Activated CD8-positive, alpha-beta memory T cell treated with anti-CD3 and anti-CD28 coated beads, Interleukin-2, amount 50 U/mL, for 1 hour (primary cell): Measurements from ENCODE around the gene SIL1.
"Not testable (repeated sequence)": the region's sequence is repeated elsewhere in the genome, so short reads cannot be mapped to it uniquely, and the experiment has no call there.

Source experiments
- DNase-seq: peaks from one replicate; pipeline ENCODE4 v3.0.0-alpha.2; 2020; ENCODE audit errors: extremely low read depth

The SIL1 gene

GRCh38 chr5:138921362-138921761, 276.8 kb downstream of the SIL1 start:
- not testable (repeated sequence) for DNase-seq

- no peak for DNase-seq
Observed at GRCh38 chr5:138920181-138920580, 278.0 kb downstream of the SIL1 start.

GRCh38 chr5:138918686-138919085, 279.5 kb downstream of the SIL1 start:
- DNase-seq, result no peak

- no peak for DNase-seq
Observed at GRCh38 chr5:138914338-138914737, 283.8 kb downstream of the SIL1 start.

- DNase-seq, result no peak
Observed at GRCh38 chr5:138913773-138914172, 284.4 kb downstream of the SIL1 start.

- DNase-seq, result no peak
Observed at GRCh38 chr5:138912093-138912492, 286.1 kb downstream of the SIL1 start.

- no peak for DNase-seq
Observed at GRCh38 chr5:138911441-138911840, 286.7 kb downstream of the SIL1 start.

- DNase-seq, result no peak
Observed at GRCh38 chr5:138910546-138911185, 287.5 kb downstream of the SIL1 start.

- no peak for DNase-seq
Observed at GRCh38 chr5:138909734-138910133, 288.4 kb downstream of the SIL1 start.

- no peak for DNase-seq
Observed at GRCh38 chr5:138905541-138905940, 292.6 kb downstream of the SIL1 start.

- no peak for DNase-seq
Observed at GRCh38 chr5:138903130-138903775, 294.9 kb downstream of the SIL1 start.

- no peak for DNase-seq
Observed at GRCh38 chr5:138901716-138902115, 296.5 kb downstream of the SIL1 start.

- no peak for DNase-seq
Observed at GRCh38 chr5:138900281-138900965, 297.7 kb downstream of the SIL1 start.

GRCh38 chr5:138898742-138899141, 299.4 kb downstream of the SIL1 start:
- DNase-seq, result no peak

GRCh38 chr5:138898299-138898698, 299.9 kb downstream of the SIL1 start:
- DNase-seq, result no peak
